Measurements from ENCODE around the gene CDHR2. TPM values are rescaled to one million over a fixed set of nuclear protein-coding genes. Genes with fewer than 3 reads are reported as not detected.

Gene CDHR2
- polyA plus RNA-seq, 3 donors from 2014 or later = not detected

DNA sequence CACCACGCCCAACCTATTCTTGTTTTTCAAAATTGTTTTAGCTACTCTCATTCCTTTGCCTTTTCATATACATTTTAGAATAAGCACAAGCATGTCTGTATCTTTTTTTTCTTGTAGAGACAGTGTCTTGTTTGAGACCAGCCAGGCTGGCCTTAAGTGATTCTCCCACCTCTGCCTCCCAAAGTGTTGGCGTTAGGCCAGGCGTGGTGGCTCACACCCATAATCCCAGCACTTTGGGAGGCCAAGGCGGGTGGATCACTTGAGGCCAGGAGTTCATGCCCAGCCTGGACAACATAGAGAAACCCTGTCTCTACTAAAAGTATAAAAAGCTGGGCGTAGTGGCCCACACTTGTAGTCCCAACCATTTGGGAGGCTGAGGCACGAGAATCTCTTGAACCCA is 25.0 kb upstream of the CDHR2 start:
- Mint-ChIP-seq H3K27ac (peak overlapping the region in 1 of 6 donors; percentile 66), H3K9me3 (no peaks in the 10 kb centered on the region), H3K4me3 (no peak overlapping the region), H3K27me3 (ENCODE audit: low read depth in 3 of 3) (peaks cover 0 to 9% (median 5%) of the 10 kb centered on the region in 3 donors), H3K36me3 (peaks cover 0 to 9% (median 0%) of the 10 kb centered on the region in 3 donors), H3K4me1 (peaks cover 22 to 26% of the 10 kb centered on the region in 2 donors)
- no peak for DNase-seq

DNA sequence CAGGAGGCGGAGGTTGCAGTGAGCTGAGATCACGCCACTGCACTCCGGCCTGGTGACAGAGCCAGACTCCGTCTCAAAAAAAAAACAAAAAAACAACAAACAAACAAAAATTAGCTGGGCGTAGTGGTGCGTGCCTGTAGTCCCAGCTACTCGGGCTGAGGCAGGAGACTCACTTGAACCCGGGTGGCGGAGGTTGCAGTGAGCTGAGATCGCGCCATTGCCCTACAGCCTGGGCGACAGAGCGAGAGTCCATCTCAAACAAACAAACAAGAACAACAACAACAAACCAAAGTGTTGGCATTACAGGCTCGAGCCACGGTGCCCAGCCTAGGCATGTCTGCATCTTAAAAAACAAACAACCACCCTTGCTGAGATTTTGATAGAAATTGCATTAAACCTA is 24.2 kb upstream of the CDHR2 start:
- peaks cover 0 to 14% (median 0%) of the 10 kb centered on the region in 3 donors for H3K36me3 Mint-ChIP-seq
- peaks cover 4 to 13% (median 9%) of the 10 kb centered on the region in 3 donors for H3K27me3 Mint-ChIP-seq (ENCODE audit: low read depth in 3 of 3)
- peak overlapping the region in 3 of 6 donors; percentile 17 to 76 (median 34) for H3K27ac Mint-ChIP-seq
- H3K4me1 Mint-ChIP-seq = peaks cover 28 to 31% of the 10 kb centered on the region in 2 donors
- DNase-seq = no peak
- H3K4me3 Mint-ChIP-seq = no peak overlapping the region
- no peaks in the 10 kb centered on the region for H3K9me3 Mint-ChIP-seq

DNA sequence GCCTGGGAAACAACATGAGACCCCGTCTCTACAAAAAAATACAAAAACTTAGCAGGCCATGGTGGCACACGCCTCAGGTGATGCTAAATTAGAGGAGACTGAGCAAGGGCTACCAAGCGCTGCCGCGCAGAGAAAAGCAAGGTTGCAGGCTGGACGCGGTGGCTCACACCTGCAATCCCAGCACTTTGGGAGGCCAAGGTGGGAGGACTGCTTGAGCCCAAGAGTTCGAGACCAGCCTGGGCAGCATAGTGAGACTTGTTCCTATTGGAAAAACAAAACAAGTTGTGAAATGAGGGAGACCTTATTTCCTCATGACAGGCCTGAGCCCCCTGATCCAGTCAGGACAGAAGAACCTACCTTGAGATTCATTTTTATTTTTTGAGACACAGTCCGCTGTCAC is 23.5 kb upstream of the CDHR2 start:
- no peak overlapping the region for H3K4me3 Mint-ChIP-seq
- peaks cover 4 to 13% (median 9%) of the 10 kb centered on the region in 3 donors for H3K27me3 Mint-ChIP-seq (ENCODE audit: low read depth in 3 of 3)
- no peak for DNase-seq
- H3K9me3 Mint-ChIP-seq = no peaks in the 10 kb centered on the region
- H3K36me3 Mint-ChIP-seq = peaks cover 0 to 14% (median 0%) of the 10 kb centered on the region in 3 donors
- H3K27ac Mint-ChIP-seq = peak overlapping the region in 4 of 6 donors; percentile 34 to 76 (median 55)
- peaks cover 28% of the 10 kb centered on the region in 2 donors for H3K4me1 Mint-ChIP-seq

DNA sequence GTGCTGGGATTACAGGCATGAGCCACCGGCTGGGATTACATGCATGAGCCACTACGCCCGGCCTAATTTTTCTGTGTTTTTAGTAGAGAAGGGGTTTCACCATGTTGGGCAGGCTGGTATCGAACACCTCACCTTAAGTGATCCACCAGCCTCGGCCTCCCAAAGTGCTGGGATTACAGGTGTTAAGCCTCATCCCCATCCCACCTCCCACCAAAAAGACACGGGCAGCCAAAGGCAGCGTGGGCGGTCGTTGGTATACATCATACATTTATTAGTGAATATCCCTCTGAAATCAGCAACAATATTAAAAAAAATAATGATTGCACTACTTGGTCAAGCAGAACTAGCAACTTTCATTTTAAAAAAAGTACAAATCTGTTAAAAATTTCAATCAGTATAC is 22.7 kb upstream of the CDHR2 start:
- H3K4me3 Mint-ChIP-seq = no peak overlapping the region
- no peaks in the 10 kb centered on the region for H3K9me3 Mint-ChIP-seq

DNA sequence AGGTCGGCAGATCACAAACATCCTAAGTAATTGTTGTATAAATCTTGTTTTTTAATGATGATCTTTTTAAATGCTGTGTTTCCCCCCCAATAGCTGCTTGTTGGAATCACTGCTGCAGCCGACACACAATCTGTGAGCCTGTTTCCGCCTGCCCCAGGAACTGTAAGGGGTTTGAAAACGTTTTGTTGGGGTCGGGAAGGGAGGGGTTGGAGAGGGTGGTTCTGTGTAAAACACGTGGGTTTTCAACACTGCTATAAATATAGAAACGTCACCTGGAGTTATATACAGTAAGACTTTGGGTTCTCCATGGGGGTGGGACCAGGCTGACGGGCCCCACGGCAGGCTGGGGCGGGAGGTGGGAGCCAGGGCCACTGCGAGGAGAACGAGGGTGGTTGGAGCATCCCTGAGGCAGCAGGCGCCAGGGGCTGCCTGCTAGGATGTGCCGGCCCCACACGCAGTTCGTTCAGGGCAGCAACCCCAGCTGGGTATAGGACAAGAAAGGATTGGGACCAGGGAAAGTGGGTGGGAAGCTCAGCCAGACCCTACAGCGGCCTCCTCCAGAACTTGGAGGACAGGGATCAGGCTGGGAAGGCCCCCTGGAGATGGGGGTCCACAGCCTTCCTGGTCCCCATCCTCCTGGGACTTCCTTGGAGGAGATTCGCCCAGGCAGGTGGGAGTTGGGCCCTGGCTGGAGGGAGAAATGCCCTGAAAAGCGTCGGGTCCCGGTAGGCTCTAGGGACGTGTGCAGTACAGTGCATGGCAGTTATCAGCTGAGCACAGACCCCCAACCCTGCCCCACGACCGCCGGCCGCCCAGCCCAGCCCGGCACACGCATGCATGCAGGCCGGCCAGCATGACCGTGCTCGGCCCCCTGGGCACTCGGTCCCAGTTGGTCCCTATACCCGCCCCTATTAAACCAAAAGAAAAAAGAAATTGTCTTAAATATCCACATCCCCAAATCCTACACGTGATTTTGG is 21.6 kb upstream of the CDHR2 start:
- Mint-ChIP-seq H3K9me3 (no peaks in the 10 kb centered on the region), H3K27ac (peak overlapping the region in 5 of 6 donors; percentile 70 to 78 (median 73)), H3K4me3 (no peak overlapping the region), H3K27me3 (ENCODE audit: low read depth in 3 of 3) (peaks cover 4 to 12% (median 9%) of the 10 kb centered on the region in 3 donors), H3K4me1 (peaks cover 32 to 38% of the 10 kb centered on the region in 2 donors), H3K36me3 (peaks cover 3 to 17% (median 4%) of the 10 kb centered on the region in 3 donors)
- DNase-seq = no peak

More for the DNA sequence above, 22.7 kb upstream of the CDHR2 start:
- H3K4me1 Mint-ChIP-seq = peaks cover 34 to 35% of the 10 kb centered on the region in 2 donors
- DNase-seq = no peak
- peaks cover 4 to 13% (median 12%) of the 10 kb centered on the region in 3 donors for H3K27me3 Mint-ChIP-seq (ENCODE audit: low read depth in 3 of 3)
- no peak overlapping the region for H3K27ac Mint-ChIP-seq
- H3K36me3 Mint-ChIP-seq = peaks cover 3 to 17% (median 4%) of the 10 kb centered on the region in 3 donors

DNA sequence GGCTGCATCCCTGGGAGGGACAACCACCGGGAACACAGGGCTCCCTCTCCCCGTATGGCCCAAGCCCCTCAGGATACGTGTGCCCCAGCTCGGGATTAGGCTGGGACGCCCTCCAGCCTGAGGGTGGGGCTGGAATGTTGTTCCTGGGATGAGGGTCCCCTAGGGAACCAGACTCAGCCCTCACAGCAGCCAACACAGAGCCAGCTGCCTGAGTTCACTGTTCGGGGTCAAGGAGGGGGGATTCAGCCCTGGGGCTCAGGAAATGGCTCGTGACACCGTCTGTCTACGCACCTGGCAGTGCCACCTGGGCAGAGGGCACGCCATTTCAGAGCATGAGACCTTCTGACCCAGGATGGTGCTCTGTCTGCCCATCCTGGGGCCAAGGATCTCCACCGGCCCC is 20.8 kb upstream of the CDHR2 start:
- H3K4me3 Mint-ChIP-seq = peak overlapping the region in 2 of 5 donors; percentile 8 to 17
- peak overlapping the region; percentile 30 to 78 (median 72) for H3K27ac Mint-ChIP-seq

DNA sequence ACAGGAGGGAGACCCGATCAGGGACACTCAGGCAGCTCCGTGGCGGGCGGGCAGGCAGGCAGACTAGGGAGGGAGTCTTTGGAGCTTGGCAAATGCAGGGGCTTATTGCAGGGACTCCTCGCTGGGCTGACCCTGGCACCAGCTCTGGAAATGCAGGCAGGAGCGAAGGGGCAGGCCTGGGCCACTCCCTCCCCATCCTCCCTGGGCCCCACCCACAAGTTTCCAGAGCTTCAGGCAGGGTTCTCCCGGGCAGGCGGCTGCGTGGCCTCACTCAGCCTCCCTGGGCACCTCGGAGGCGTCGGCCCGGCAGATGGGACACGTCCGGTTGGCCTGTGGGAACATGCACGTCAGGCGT is 20.4 kb upstream of the CDHR2 start:
- H3K4me1 Mint-ChIP-seq = peaks cover 35 to 44% of the 10 kb centered on the region in 2 donors
- H3K4me3 Mint-ChIP-seq = peak overlapping the region in 2 of 5 donors; percentile 8 to 9
- H3K9me3 Mint-ChIP-seq = no peaks in the 10 kb centered on the region
- DNase-seq = no peak
- H3K36me3 Mint-ChIP-seq = peaks cover 5 to 22% (median 8%) of the 10 kb centered on the region in 3 donors
- peak overlapping the region in 4 of 6 donors; percentile 30 to 78 (median 72) for H3K27ac Mint-ChIP-seq
- peaks cover 9 to 16% (median 9%) of the 10 kb centered on the region in 3 donors for H3K27me3 Mint-ChIP-seq (ENCODE audit: low read depth in 3 of 3)

More for the DNA sequence above, 20.8 kb upstream of the CDHR2 start:
- Mint-ChIP-seq H3K27me3 (ENCODE audit: low read depth in 3 of 3) (peaks cover 7 to 13% (median 9%) of the 10 kb centered on the region in 3 donors), H3K9me3 (no peaks in the 10 kb centered on the region), H3K36me3 (peaks cover 3 to 18% (median 4%) of the 10 kb centered on the region in 3 donors), H3K4me1 (peaks cover 31 to 39% of the 10 kb centered on the region in 2 donors)
- no peak for DNase-seq

DNA sequence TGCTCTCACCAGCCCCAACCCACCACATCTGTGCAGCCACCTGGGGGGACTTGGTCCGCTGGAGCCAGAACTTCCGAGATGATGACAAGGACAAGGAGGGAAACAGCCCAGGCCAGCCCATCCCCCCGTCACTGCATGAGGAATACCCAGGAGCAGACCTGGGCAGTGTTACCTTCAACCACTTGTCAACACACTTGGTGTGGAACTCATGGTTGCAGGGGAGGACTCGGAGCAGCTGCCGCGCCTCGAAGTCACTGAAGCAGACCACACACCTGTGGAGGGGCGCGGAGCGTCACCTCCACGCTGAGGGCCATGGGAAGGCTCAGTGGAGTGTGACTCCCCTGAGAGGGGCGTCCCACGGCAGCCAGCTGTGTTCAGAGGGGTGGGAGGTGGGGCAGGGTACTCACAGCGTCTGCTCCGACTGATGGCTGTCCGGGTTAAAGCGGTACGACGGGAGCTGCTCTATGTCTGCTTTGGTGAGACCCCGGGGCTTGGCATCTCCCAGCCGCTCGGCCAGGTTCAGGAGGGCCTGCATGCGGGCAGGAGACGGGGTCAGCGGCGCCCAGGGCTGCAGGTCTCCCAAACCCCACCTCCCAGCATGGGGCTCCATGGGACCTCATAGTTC is 19.9 kb upstream of the CDHR2 start:
- DNase-seq = no peak
- Mint-ChIP-seq H3K27me3 (ENCODE audit: low read depth in 3 of 3) (peaks cover 9 to 20% (median 9%) of the 10 kb centered on the region in 3 donors), H3K4me1 (peaks cover 40 to 46% of the 10 kb centered on the region in 2 donors)

DNA sequence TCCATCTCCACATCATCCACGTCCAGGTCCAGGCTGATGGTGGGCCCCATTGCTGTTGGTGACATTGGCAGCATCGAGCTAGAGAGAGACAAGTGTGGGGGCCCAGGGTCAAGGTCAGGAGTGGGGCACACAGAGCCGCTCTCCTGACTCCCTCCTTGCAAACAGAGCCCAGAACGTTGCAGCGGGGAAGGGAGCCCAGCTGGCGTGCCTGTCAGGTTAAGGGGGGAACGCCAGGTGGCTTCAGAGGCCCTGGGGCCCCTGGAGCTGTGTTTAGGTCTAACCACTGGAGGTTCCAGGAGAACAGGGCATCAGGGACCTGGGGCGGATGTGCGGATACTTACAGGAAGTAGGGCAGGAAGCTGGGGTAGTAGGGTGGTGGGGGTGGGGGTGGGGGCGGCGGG is 19.4 kb upstream of the CDHR2 start:
- Mint-ChIP-seq H3K4me3 (peak overlapping the region; percentile 76 to 82 (median 80)), H3K36me3 (peaks cover 8 to 28% (median 10%) of the 10 kb centered on the region in 3 donors), H3K4me1 (peaks cover 45 to 52% of the 10 kb centered on the region in 2 donors)

More for the DNA sequence above, 19.9 kb upstream of the CDHR2 start:
- H3K36me3 Mint-ChIP-seq = peaks cover 8 to 27% (median 10%) of the 10 kb centered on the region in 3 donors
- H3K9me3 Mint-ChIP-seq = no peaks in the 10 kb centered on the region
- peak overlapping the region; percentile 76 to 82 (median 80) for H3K4me3 Mint-ChIP-seq
- H3K27ac Mint-ChIP-seq = peak overlapping the region; percentile 83 to 92 (median 90)

DNA sequence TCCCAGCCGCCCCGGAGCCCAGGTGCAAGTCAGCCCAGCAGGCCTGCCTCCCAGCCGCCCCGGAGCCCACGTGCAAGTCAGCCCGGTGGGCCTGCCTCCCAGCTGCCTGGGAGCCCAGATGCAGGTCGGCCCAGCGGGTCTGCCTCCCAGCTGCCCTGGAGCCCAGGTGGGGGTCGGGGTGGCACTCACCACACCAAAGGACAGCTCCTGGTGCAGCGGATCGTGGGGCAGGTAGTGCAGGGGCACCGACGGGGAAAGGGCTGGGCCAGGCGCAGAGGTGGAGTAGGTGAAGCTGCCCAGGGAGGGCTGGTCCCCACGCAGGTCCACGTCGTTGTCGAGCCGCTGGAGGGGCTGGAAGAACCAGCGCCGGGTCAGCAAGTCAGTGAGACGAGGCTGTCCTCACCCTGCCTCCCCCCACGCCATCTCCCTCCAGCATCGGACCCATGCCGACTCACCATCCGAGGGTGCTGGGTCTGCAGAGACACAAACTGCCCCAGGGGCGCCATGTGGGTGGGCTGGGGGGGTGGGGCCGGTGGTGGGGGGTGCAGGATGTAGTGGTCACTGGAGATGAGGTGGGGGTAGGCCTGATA is 18.7 kb upstream of the CDHR2 start:
- Mint-ChIP-seq H3K4me1 (peaks cover 53 to 57% of the 10 kb centered on the region in 2 donors), H3K4me3 (peak overlapping the region; percentile 79 to 89 (median 82)), H3K36me3 (peaks cover 8 to 30% (median 10%) of the 10 kb centered on the region in 3 donors), H3K27ac (peak overlapping the region; percentile 83 to 93 (median 88)), H3K9me3 (no peaks in the 10 kb centered on the region), H3K27me3 (ENCODE audit: low read depth in 3 of 3) (peaks cover 8 to 24% (median 14%) of the 10 kb centered on the region in 3 donors)
- DNase-seq = no peak

More for the DNA sequence above, 19.4 kb upstream of the CDHR2 start:
- H3K9me3 Mint-ChIP-seq = no peaks in the 10 kb centered on the region
- peak overlapping the region; percentile 83 to 92 (median 90) for H3K27ac Mint-ChIP-seq
- peak; percentile 75 to 81 (median 79) for DNase-seq
- peaks cover 9 to 20% (median 9%) of the 10 kb centered on the region in 3 donors for H3K27me3 Mint-ChIP-seq (ENCODE audit: low read depth in 3 of 3)

DNA sequence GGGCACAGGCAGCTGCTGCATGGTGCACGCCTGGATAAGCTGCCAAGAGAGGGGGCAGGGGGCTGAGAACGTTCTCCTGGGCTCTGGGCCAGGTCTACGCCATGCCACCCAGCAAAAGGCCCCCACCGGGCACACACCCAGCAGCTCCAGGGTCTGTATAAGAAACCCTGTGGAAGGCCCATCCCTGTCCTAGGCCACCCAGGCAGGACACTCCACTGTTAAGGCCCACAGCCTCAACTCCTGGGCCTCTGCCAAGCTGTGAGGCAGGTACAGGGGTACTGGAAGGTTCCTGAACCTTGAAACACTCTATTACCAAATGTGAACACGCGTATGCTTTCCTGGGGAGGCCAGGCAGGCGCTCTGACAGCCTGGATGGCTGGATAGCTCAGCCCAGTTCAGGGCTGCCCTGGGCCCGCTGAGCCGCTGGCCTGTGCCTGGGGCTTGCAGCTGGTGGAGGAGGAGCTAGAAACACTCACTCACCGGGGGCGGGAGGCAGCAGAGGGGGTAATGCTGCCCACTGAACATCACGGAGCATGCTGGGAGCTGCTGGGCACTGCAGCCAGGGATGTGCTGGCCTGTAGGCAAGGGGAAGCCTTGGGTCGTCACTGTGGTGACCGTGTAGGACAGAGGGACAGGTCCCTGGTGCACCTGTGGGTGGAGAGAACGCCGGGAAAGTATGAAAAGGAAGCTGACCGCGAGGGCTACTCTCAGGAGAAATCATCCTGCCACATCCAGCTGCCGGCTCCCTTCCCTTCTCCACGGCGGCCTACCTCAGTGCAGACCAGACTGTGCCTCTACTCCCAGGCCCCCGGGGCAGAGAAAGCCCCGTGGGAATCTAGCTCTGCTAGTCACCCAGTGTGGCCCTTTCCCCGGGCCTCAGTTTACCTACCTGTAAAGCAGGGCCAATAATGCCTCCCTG is 17.9 kb upstream of the CDHR2 start:
- no peak for DNase-seq
- Mint-ChIP-seq H3K4me1 (peaks cover 53 to 59% of the 10 kb centered on the region in 2 donors), H3K9me3 (no peaks in the 10 kb centered on the region), H3K27ac (peak overlapping the region; percentile 83 to 93 (median 90)), H3K36me3 (peaks cover 8 to 30% (median 10%) of the 10 kb centered on the region in 3 donors), H3K27me3 (ENCODE audit: low read depth in 3 of 3) (peaks cover 11 to 31% (median 17%) of the 10 kb centered on the region in 3 donors), H3K4me3 (peak overlapping the region; percentile 79 to 89 (median 82))

DNA sequence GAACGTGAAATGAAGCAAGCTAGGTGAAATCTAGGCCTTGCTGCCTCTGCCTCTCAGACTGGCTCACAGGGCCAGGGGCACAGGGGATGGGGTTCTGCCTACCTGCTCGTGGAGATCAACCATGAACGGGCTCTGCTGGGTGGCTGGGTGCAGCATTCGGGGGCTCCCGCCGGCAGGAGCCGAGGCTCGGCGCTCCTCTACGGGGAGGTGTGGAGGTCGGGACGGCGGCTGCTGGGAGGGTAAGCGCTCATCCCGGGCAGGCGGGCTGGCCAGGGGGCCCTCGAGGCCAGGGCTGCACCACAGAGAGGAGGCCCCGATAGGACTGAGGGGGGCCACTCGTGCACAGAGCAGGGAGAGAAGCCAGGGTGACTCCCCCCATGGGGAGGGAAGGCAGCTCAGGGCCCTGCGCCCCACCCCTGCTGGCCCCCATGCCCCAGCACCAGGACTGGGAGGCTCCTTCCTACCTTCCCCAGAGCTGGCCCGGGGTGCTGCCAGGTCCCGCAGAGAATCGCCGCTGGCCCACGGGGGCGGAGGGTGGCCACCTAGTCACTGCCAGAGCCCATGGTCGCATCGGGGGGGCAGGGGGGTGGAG is 17.1 kb upstream of the CDHR2 start:
- H3K4me3 Mint-ChIP-seq = peak overlapping the region; percentile 82 to 98 (median 87)
- peaks cover 8 to 30% (median 10%) of the 10 kb centered on the region in 3 donors for H3K36me3 Mint-ChIP-seq
- peaks cover 15 to 33% (median 22%) of the 10 kb centered on the region in 3 donors for H3K27me3 Mint-ChIP-seq (ENCODE audit: low read depth in 3 of 3)
- DNase-seq = no peak
- peaks cover 53 to 59% of the 10 kb centered on the region in 2 donors for H3K4me1 Mint-ChIP-seq
- H3K9me3 Mint-ChIP-seq = no peaks in the 10 kb centered on the region
- peak overlapping the region; percentile 35 to 98 (median 90) for H3K27ac Mint-ChIP-seq
